Measurements from ENCODE around the gene FAM111B.
A peak's percentile ranks its signal among the peaks of the same experiment; 100 is the strongest.
"Not testable (repeated sequence)": the region's sequence is repeated elsewhere in the genome, so short reads cannot be mapped to it uniquely, and the experiment has no call there.

Gene FAM111B

GRCh38 chr11:59097938-59098337 is 9.1 kb upstream of the FAM111B start:
- DNase-seq (ENCODE audit: low read depth) = not testable (repeated sequence)

- DNase-seq (ENCODE audit: low read depth) = peak; percentile 23
Observed at GRCh38 chr11:59102259-59102765, 4.7 kb upstream of the FAM111B start.

- DNase-seq (ENCODE audit: low read depth) = not testable (repeated sequence)
Observed at GRCh38 chr11:59107721-59108120, 684 bp downstream of the FAM111B start.

- peak; percentile 36 for DNase-seq (ENCODE audit: low read depth)
Observed at GRCh38 chr11:59112494-59112893, 5.5 kb downstream of the FAM111B start.

GRCh38 chr11:59114344-59114743 is 7.3 kb downstream of the FAM111B start:
- no peak for DNase-seq (ENCODE audit: low read depth)

GRCh38 chr11:59115553-59115952 is 8.5 kb downstream of the FAM111B start:
- DNase-seq (ENCODE audit: low read depth) = no peak

- DNase-seq (ENCODE audit: low read depth) = no peak
Observed at GRCh38 chr11:59117774-59118173, 10.7 kb downstream of the FAM111B start.

- DNase-seq (ENCODE audit: low read depth) = no peak
Observed at GRCh38 chr11:59119826-59120225, 12.8 kb downstream of the FAM111B start.

GRCh38 chr11:59135648-59136461 is 28.8 kb downstream of the FAM111B start:
- peak; percentile 72 for DNase-seq (ENCODE audit: low read depth)

- DNase-seq (ENCODE audit: low read depth) = peak; percentile 7
Observed at GRCh38 chr11:59136551-59136950, 29.5 kb downstream of the FAM111B start.

- no peak for DNase-seq (ENCODE audit: low read depth)
Observed at GRCh38 chr11:59137190-59137589, 30.2 kb downstream of the FAM111B start.

GRCh38 chr11:59138643-59139042 is 31.6 kb downstream of the FAM111B start:
- no peak for DNase-seq (ENCODE audit: low read depth)

GRCh38 chr11:59141191-59141590 is 34.2 kb downstream of the FAM111B start:
- no peak for DNase-seq (ENCODE audit: low read depth)

- DNase-seq (ENCODE audit: low read depth) = peak; percentile 17
Observed at GRCh38 chr11:59141673-59142460, 34.8 kb downstream of the FAM111B start.

- peak; percentile 77 for DNase-seq (ENCODE audit: low read depth)
Observed at GRCh38 chr11:59142530-59143507, 35.8 kb downstream of the FAM111B start, which contains the start of gene FAM111A. Gene FAM111A (plus strand): TSS chr11:59142856. CDS start chr11:59148873, 6,017 bp downstream.

GRCh38 chr11:59144096-59144495 is 37.1 kb downstream of the FAM111B start:
- peak; percentile 3 for DNase-seq (ENCODE audit: low read depth)

- peak; percentile 86 for DNase-seq (ENCODE audit: low read depth)
Observed at GRCh38 chr11:59144579-59145345, 37.7 kb downstream of the FAM111B start.

- peak; percentile 94 for DNase-seq (ENCODE audit: low read depth)
Observed at GRCh38 chr11:59145534-59145933, 38.5 kb downstream of the FAM111B start.

GRCh38 chr11:59151761-59152160 is 44.7 kb downstream of the FAM111B start:
- no peak for DNase-seq (ENCODE audit: low read depth)

- DNase-seq (ENCODE audit: low read depth) = no peak
Observed at GRCh38 chr11:59152312-59152951, 45.4 kb downstream of the FAM111B start.

All from amniotic epithelial cell (primary cell).